ENCODE measurements around the gene CUL7. TPM values are rescaled to one million over a fixed set of nuclear protein-coding genes. Genes with fewer than 3 reads are reported as not detected.

Gene CUL7
- polyA plus RNA-seq, 1 donor (not counting 4 experiments of a cell fraction or from before 2014, with no cell fraction given): 8.1 TPM

DNA sequence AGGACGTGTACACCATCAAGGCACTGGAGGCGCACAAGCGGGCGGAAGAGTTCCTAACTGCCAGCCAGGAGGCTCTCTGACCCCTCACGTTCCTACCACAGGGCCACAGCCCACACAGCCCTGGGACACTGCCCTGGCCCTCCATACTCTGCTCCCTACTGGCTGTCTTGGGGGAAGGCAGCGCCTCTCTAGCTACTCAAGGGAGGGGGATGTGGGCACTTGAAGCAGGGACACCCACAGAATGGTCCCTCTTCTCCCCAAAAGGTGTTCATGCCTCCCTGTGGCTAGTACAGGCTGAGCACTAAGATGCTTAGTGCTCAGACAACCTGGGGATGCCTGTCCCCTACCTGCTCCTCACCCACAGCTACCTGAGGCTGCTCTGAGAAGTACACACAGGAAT lies 42.4 kb downstream of the CUL7 start:
- no peaks in the 10 kb centered on the region for H3K9me3 ChIP-seq (ENCODE audit: control insufficient read depth, low read depth, low read length)
- no peak for DNase-seq (ENCODE audit: low read depth, low spot score)
- H3K27me3 ChIP-seq (ENCODE audit: control insufficient read depth, extremely low read depth, insufficient read depth, low read length): no peaks in the 10 kb centered on the region
- H3K4me1 ChIP-seq (ENCODE audit: control insufficient read depth, extremely low read depth, insufficient read depth, low read length): peaks cover 16% of the 10 kb centered on the region
- peaks cover 29 to 42% of the 10 kb centered on the region in 2 experiments for H3K36me3 ChIP-seq (ENCODE audit: control insufficient read depth in 2 of 2, extremely low read depth in 1 of 2, insufficient read depth in 2 of 2, low read length in 2 of 2)
- FAIRE-seq: no peak
- no peak overlapping the region for H3K27ac ChIP-seq (ENCODE audit: control insufficient read depth, insufficient read depth, low read length)
- H3K9ac ChIP-seq (ENCODE audit: control insufficient read depth, extremely low read depth, insufficient read depth, low read length): no peak overlapping the region
- H2AFZ ChIP-seq (ENCODE audit: control insufficient read depth, low read length): no peak overlapping the region
- peaks cover 28% of the 10 kb centered on the region for H3K79me2 ChIP-seq (ENCODE audit: control insufficient read depth, insufficient read depth, low read length)
- H4K20me1 ChIP-seq (ENCODE audit: control insufficient read depth, extremely low read depth, insufficient read depth, low read length): no peaks in the 10 kb centered on the region
- H3K4me2 ChIP-seq (ENCODE audit: control insufficient read depth, extremely low read depth, insufficient read depth, low read depth, low read length): no peak overlapping the region
- H3K9me1 ChIP-seq (ENCODE audit: control insufficient read depth, extremely low read depth, insufficient read depth, low read length): no peaks in the 10 kb centered on the region
- no peak for TF ChIP-seq EZH2 (IDR thresholded peaks at IDR 0.05; ENCODE audit: low read length)
- TF ChIP-seq, protein P1, sequence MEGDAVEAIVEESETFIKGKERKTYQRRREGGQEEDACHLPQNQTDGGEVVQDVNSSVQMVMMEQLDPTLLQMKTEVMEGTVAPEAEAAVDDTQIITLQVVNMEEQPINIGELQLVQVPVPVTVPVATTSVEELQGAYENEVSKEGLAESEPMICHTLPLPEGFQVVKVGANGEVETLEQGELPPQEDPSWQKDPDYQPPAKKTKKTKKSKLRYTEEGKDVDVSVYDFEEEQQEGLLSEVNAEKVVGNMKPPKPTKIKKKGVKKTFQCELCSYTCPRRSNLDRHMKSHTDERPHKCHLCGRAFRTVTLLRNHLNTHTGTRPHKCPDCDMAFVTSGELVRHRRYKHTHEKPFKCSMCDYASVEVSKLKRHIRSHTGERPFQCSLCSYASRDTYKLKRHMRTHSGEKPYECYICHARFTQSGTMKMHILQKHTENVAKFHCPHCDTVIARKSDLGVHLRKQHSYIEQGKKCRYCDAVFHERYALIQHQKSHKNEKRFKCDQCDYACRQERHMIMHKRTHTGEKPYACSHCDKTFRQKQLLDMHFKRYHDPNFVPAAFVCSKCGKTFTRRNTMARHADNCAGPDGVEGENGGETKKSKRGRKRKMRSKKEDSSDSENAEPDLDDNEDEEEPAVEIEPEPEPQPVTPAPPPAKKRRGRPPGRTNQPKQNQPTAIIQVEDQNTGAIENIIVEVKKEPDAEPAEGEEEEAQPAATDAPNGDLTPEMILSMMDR (optimal IDR thresholded peaks at IDR 0.05 in 1 of 3, IDR thresholded peaks at IDR 0.05 in 1 of 3, conservative IDR thresholded peaks at IDR 0.05 in 1 of 3; ENCODE audit: extremely low read depth in 1 of 3, insufficient read depth in 2 of 3, low read length in 3 of 3): no peak
- no peak overlapping the region for H3K4me3 ChIP-seq (ENCODE audit: control insufficient read depth in 2 of 3, extremely low read depth in 1 of 3, insufficient read depth in 2 of 3, low read depth in 1 of 3, low read length in 3 of 3)
- dilution Hi-C loops (cut with MboI; ENCODE audit: extremely low pct_ligation_motif_present, low sequenced_read_pairs): no loop called here

DNA sequence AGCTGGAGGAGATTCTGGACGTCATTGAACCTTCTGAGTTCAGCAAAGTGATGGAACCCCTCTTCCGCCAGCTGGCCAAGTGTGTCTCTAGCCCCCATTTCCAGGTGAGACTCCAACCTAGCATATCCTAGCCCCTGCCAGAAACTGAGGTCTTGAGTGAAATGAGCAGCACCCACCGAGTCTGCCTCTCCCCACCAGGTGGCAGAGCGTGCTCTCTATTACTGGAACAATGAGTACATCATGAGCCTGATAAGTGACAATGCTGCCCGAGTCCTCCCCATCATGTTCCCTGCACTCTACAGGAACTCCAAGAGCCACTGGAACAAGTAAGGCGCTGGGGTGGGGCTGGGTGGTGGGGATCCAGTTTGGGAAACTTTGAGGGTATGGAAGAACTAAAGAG lies 44.5 kb downstream of the CUL7 start:
- H3K9me3 ChIP-seq (ENCODE audit: control insufficient read depth, low read depth, low read length): no peaks in the 10 kb centered on the region
- dilution Hi-C loops (cut with MboI; ENCODE audit: extremely low pct_ligation_motif_present, low sequenced_read_pairs): no loop called here

More for the DNA sequence above, 44.5 kb downstream of the CUL7 start:
- no peak overlapping the region for H3K27ac ChIP-seq (ENCODE audit: control insufficient read depth, insufficient read depth, low read length)
- FAIRE-seq: no peak
- TF ChIP-seq EZH2 (IDR thresholded peaks at IDR 0.05; ENCODE audit: low read length): no peak
- TF ChIP-seq, protein P1 (optimal IDR thresholded peaks at IDR 0.05 in 1 of 3, IDR thresholded peaks at IDR 0.05 in 1 of 3, conservative IDR thresholded peaks at IDR 0.05 in 1 of 3; ENCODE audit: extremely low read depth in 1 of 3, insufficient read depth in 2 of 3, low read length in 3 of 3): peak; percentile 41 to 69 (median 66)
- DNase-seq (ENCODE audit: low read depth, low spot score): no peak
- no peaks in the 10 kb centered on the region for H3K9me1 ChIP-seq (ENCODE audit: control insufficient read depth, extremely low read depth, insufficient read depth, low read length)
- peaks cover 8% of the 10 kb centered on the region for H3K79me2 ChIP-seq (ENCODE audit: control insufficient read depth, insufficient read depth, low read length)
- H3K4me2 ChIP-seq (ENCODE audit: control insufficient read depth, extremely low read depth, insufficient read depth, low read depth, low read length): no peak overlapping the region
- no peaks in the 10 kb centered on the region for H3K27me3 ChIP-seq (ENCODE audit: control insufficient read depth, extremely low read depth, insufficient read depth, low read length)
- peaks cover 8% of the 10 kb centered on the region for H3K4me1 ChIP-seq (ENCODE audit: control insufficient read depth, extremely low read depth, insufficient read depth, low read length)
- no peak overlapping the region for H3K4me3 ChIP-seq (ENCODE audit: control insufficient read depth in 2 of 3, extremely low read depth in 1 of 3, insufficient read depth in 2 of 3, low read depth in 1 of 3, low read length in 3 of 3)
- H3K36me3 ChIP-seq (ENCODE audit: control insufficient read depth in 2 of 2, extremely low read depth in 1 of 2, insufficient read depth in 2 of 2, low read length in 2 of 2): peaks cover 32 to 45% of the 10 kb centered on the region in 2 experiments
- no peak overlapping the region for H3K9ac ChIP-seq (ENCODE audit: control insufficient read depth, extremely low read depth, insufficient read depth, low read length)
- no peaks in the 10 kb centered on the region for H4K20me1 ChIP-seq (ENCODE audit: control insufficient read depth, extremely low read depth, insufficient read depth, low read length)
- H2AFZ ChIP-seq (ENCODE audit: control insufficient read depth, low read length): no peak overlapping the region

Measured in keratinocyte (primary cell).